H9 (cell line): ENCODE data around the gene MYO1D. TPM values are rescaled to one million over a fixed set of nuclear protein-coding genes. Genes with fewer than 3 reads are reported as not detected.

Experiments used
- DNase-seq: peaks from one replicate; pipeline ENCODE4 v3.0.0-alpha.2; 2017
- H2AFZ ChIP-seq: one replicate; pipeline ENCODE4 v1.6.1; 2013; ENCODE audit warnings: mild to moderate bottlenecking, low read length, control low read depth, moderate library complexity
- H2AK5ac ChIP-seq: 2 replicates; pipeline ENCODE4 v1.6.1; 2013; ENCODE audit warnings: low read length, control low read depth, mixed read lengths; ENCODE audit not compliant: insufficient read length
- H2BK120ac ChIP-seq: one replicate; pipeline ENCODE4 v1.6.1; 2013; ENCODE audit warnings: low read depth, mild to moderate bottlenecking, low read length, control low read depth, inconsistent platforms; ENCODE audit not compliant: poor library complexity, severe bottlenecking
- H2BK12ac ChIP-seq: 2 replicates; pipeline ENCODE4 v1.6.1; 2013; ENCODE audit warnings: low read length, control low read depth, mixed read lengths, low read depth; ENCODE audit not compliant: insufficient read length
- H2BK15ac ChIP-seq: 2 replicates; pipeline ENCODE4 v1.6.1; 2013; ENCODE audit warnings: low read depth, low read length, control low read depth
- H2BK20ac ChIP-seq: one replicate; pipeline ENCODE4 v1.6.1; 2013; ENCODE audit warnings: low read depth, mild to moderate bottlenecking, low read length, control low read depth, inconsistent platforms; ENCODE audit not compliant: poor library complexity, severe bottlenecking
- H2BK5ac ChIP-seq: 2 replicates; pipeline ENCODE4 v1.6.1; 2013; ENCODE audit warnings: low read length, control low read depth, mixed read lengths; ENCODE audit not compliant: insufficient read length
- H3K14ac ChIP-seq: 2 replicates; pipeline ENCODE4 v1.6.1; 2013; ENCODE audit warnings: low read length, control low read depth; ENCODE audit not compliant: insufficient read depth
- H3K18ac ChIP-seq: 2 replicates; pipeline ENCODE4 v1.6.1; 2013; ENCODE audit warnings: low read depth, mild to moderate bottlenecking, mixed read lengths, low read length, control low read depth; ENCODE audit not compliant: insufficient read length
- H3K23ac ChIP-seq: 2 replicates; pipeline ENCODE4 v1.6.1; 2013; ENCODE audit warnings: low read length, control low read depth, mixed read lengths, low read depth; ENCODE audit not compliant: insufficient read length
- H3K23me2 ChIP-seq: 2 replicates; pipeline ENCODE4 v1.6.1; 2013; ENCODE audit warnings: low read depth, mild to moderate bottlenecking, mixed read lengths, low read length, control low read depth; ENCODE audit not compliant: insufficient read length, poor library complexity, severe bottlenecking
- H3K27ac ChIP-seq: 2 replicates; pipeline ENCODE4 v1.5.1; 2013; ENCODE audit warnings: low read length, control low read depth, mixed read lengths, low read depth; ENCODE audit not compliant: insufficient read length
- H3K27me3 ChIP-seq: 2 replicates; pipeline ENCODE4 v1.6.1; 2013; ENCODE audit warnings: low read length, control low read depth, inconsistent platforms; ENCODE audit not compliant: insufficient read depth
- H3K4ac ChIP-seq: 2 replicates; pipeline ENCODE4 v1.6.1; 2013; ENCODE audit warnings: low read depth, mild to moderate bottlenecking, control low read depth, inconsistent platforms, low read length, moderate library complexity
- H3K4me1 ChIP-seq: 2 replicates; pipeline ENCODE4 v1.6.1; 2013; ENCODE audit warnings: low read length, control low read depth, inconsistent platforms; ENCODE audit not compliant: insufficient read depth
- H3K4me2 ChIP-seq: 2 replicates; pipeline ENCODE4 v1.6.1; 2013; ENCODE audit warnings: low read length, control low read depth, mixed read lengths; ENCODE audit not compliant: insufficient read length, insufficient read depth
- H3K56ac ChIP-seq: 2 replicates; pipeline ENCODE4 v1.6.1; 2013; ENCODE audit warnings: low read depth, mild to moderate bottlenecking, mixed read lengths, low read length, control low read depth; ENCODE audit not compliant: insufficient read length
- H3K79me1 ChIP-seq: 2 replicates; pipeline ENCODE4 v1.6.1; 2013; ENCODE audit warnings: low read depth, mild to moderate bottlenecking, moderate library complexity, low read length, control low read depth, inconsistent platforms; ENCODE audit not compliant: insufficient read depth, poor library complexity, severe bottlenecking
- H3K79me2 ChIP-seq: 2 replicates; pipeline ENCODE4 v1.6.1; 2013; ENCODE audit warnings: low read length, control low read depth, inconsistent platforms; ENCODE audit not compliant: insufficient read depth
- H3K9ac ChIP-seq: 2 replicates; pipeline ENCODE4 v1.6.1; 2013; ENCODE audit warnings: low read length, control low read depth, mixed read lengths; ENCODE audit not compliant: insufficient read length; ENCODE audit errors: extremely low read depth
- H3K9me3 ChIP-seq: one replicate; pipeline ENCODE4 v1.6.1; 2013; ENCODE audit warnings: low read depth, low read length, inconsistent platforms; ENCODE audit not compliant: control insufficient read depth
- H3T11ph ChIP-seq: one replicate; pipeline ENCODE4 v1.6.1; 2013; ENCODE audit warnings: mild to moderate bottlenecking, low read length, control low read depth, inconsistent platforms
- H4K20me1 ChIP-seq: one replicate; pipeline ENCODE4 v1.6.1; 2013; ENCODE audit not compliant: control insufficient read depth, insufficient read length, insufficient read depth
- H4K5ac ChIP-seq: 2 replicates; pipeline ENCODE4 v1.6.1; 2013; ENCODE audit warnings: low read depth, mild to moderate bottlenecking, mixed read lengths, low read length, control low read depth; ENCODE audit not compliant: insufficient read length
- H4K8ac ChIP-seq: replicated peaks from 2 replicates; pipeline ENCODE4 v1.6.1; 2013; ENCODE audit warnings: low read length, control low read depth, mixed read lengths, low read depth; ENCODE audit not compliant: insufficient read length
- H4K91ac ChIP-seq: 2 replicates; pipeline ENCODE4 v1.6.1; 2013; ENCODE audit warnings: low read depth, mild to moderate bottlenecking, moderate library complexity, mixed read lengths, low read length, control low read depth; ENCODE audit not compliant: insufficient read length
- H3K27ac Mint-ChIP-seq, 3 experiments: 2 replicates in 2 of 3; 3 replicates in 1 of 3; pipeline ENCODE4 v1.8.0; 2020 to 2021; ENCODE audit warnings: mixed read lengths in 3 of 3, mild to moderate bottlenecking in 1 of 3, moderate library complexity in 1 of 3
- H3K27me3 Mint-ChIP-seq: 2 replicates; pipeline ENCODE4 v1.8.0; 2021; ENCODE audit warnings: low read depth, mild to moderate bottlenecking, moderate library complexity, mixed read lengths
- H3K36me3 Mint-ChIP-seq, 3 experiments: 2 replicates in 2 of 3; 3 replicates in 1 of 3; pipeline ENCODE4 v1.8.0; 2020 to 2021; ENCODE audit warnings: low read depth in 3 of 3, mixed read lengths in 3 of 3; ENCODE audit not compliant: insufficient read depth in 1 of 3
- H3K4me1 Mint-ChIP-seq, 2 experiments: 2 replicates each; pipeline ENCODE4 v1.8.0; 2020; ENCODE audit warnings: mixed read lengths in 2 of 2
- H3K4me3 Mint-ChIP-seq, 2 experiments: 2 replicates in 1 of 2; 3 replicates in 1 of 2; pipeline ENCODE4 v1.8.0; 2020 to 2021; ENCODE audit warnings: mild to moderate bottlenecking in 2 of 2, mixed read lengths in 2 of 2, moderate library complexity in 1 of 2
- H3K9me3 Mint-ChIP-seq, 2 experiments: 2 replicates in 1 of 2; 3 replicates in 1 of 2; pipeline ENCODE4 v1.8.0; 2020; ENCODE audit warnings: mild to moderate bottlenecking in 2 of 2, mixed read lengths in 2 of 2, moderate library complexity in 1 of 2
- CTCF ChIP-seq: fragments of 200-600 bp; sonication (generic); conservative IDR thresholded peaks from 3 replicates; pipeline ENCODE4 v1.8.0; 2021; ENCODE audit warnings: antibody characterized with exemption, mild to moderate bottlenecking
- WGBS: extraction: QIAGEN DNeasy Blood & Tissue Kit; methylation state at CpG from one replicate; pipeline ENCODE4 v1.1.7; 2013; ENCODE audit warnings: missing lambda C conversion rate, low lambda C conversion rate, mixed read lengths; ENCODE audit not compliant: insufficient read length; ENCODE audit errors: extremely low coverage; 5-methylcytosine and 5-hydroxymethylcytosine counted together
- total RNA-seq: library from RNA; stranded (reverse); gene quantifications from 2 replicates; pipeline ENCODE4 v1.2.1, GENCODE V29; 2021

MYO1D gene
- total RNA-seq, 1 experiment from 2014 or later: 19.0 TPM

GRCh38 chr17:32747856-32748255 lies 129.1 kb downstream of the MYO1D start:
- Histone ChIP-seq H2AK5ac (no peak overlapping the region), H2BK12ac (no peak overlapping the region), H2BK15ac (no peak overlapping the region), H4K20me1 (no peaks in the 10 kb centered on the region), H3K23ac (no peak overlapping the region), H2AFZ (no peak overlapping the region), H3K27me3 (no peaks in the 10 kb centered on the region), H3K4me1 (no peaks in the 10 kb centered on the region), H4K8ac (no peak overlapping the region), H3K79me1 (no peaks in the 10 kb centered on the region), H3K4me2 (no peak overlapping the region), H3K18ac (no peak overlapping the region), H3K4ac (no peak overlapping the region), H2BK20ac (no peak overlapping the region), H3K79me2 (no peaks in the 10 kb centered on the region), H2BK5ac (no peak overlapping the region), H4K91ac (no peak overlapping the region), H3K14ac (no peak overlapping the region), H3K9ac (no peak overlapping the region), H3K27ac (no peak overlapping the region), H4K5ac (no peak overlapping the region), H3K56ac (no peak overlapping the region), H3K9me3 (no peaks in the 10 kb centered on the region), H2BK120ac (no peak overlapping the region), H3K23me2 (no peaks in the 10 kb centered on the region), H3T11ph (no peak overlapping the region)
- peaks cover 0 to 2% (median 1%) of the 10 kb centered on the region in 3 experiments; a peak in 5 of 7 replicates for H3K36me3 Mint-ChIP-seq
- no peak for DNase-seq
- peak overlapping the region in 1 of 3 experiments; percentile 57; a peak in 1 of 7 replicates for H3K27ac Mint-ChIP-seq
- H3K27me3 Mint-ChIP-seq: no peaks in the 10 kb centered on the region
- no CpG with 5 or more reads among the region's 2 CpGs for WGBS
- no peaks in the 10 kb centered on the region for H3K4me1 Mint-ChIP-seq
- no peak for TF ChIP-seq CTCF
- no peak overlapping the region for H3K4me3 Mint-ChIP-seq
- no peaks in the 10 kb centered on the region for H3K9me3 Mint-ChIP-seq
